ENCODE results near the gene CYTH3.
"Not testable (repeated sequence)": the region's sequence is repeated elsewhere in the genome, so short reads cannot be mapped to it uniquely, and the experiment has no call there.

Gene CYTH3

GRCh38 chr7:6272481-6273323 lies at the start of gene CYTH3:
Gene CYTH3 (minus strand): TSS chr7:6272624. CDS start chr7:6272507, 117 bp downstream.
- DNase-seq (ENCODE audit: low read depth) = peak; percentile 56

GRCh38 chr7:6320791-6321190 lies 48.4 kb upstream of the CYTH3 start:
- DNase-seq (ENCODE audit: low read depth) = no peak

GRCh38 chr7:6317797-6318438 lies 45.5 kb upstream of the CYTH3 start:
- DNase-seq (ENCODE audit: low read depth) = peak; percentile 63

- no peak for DNase-seq (ENCODE audit: low read depth)
Measured at GRCh38 chr7:6316226-6316625, 43.8 kb upstream of the CYTH3 start.

- DNase-seq (ENCODE audit: low read depth) = no peak
Measured at GRCh38 chr7:6315746-6316145, 43.3 kb upstream of the CYTH3 start.

- DNase-seq (ENCODE audit: low read depth) = no peak
Measured at GRCh38 chr7:6310271-6310993, 38.0 kb upstream of the CYTH3 start.

GRCh38 chr7:6307762-6308161 lies 35.3 kb upstream of the CYTH3 start:
- DNase-seq (ENCODE audit: low read depth) = no peak

GRCh38 chr7:6306471-6306870 lies 34.0 kb upstream of the CYTH3 start:
- peak; percentile 54 for DNase-seq (ENCODE audit: low read depth)

- DNase-seq (ENCODE audit: low read depth) = no peak
Measured at GRCh38 chr7:6305330-6305729, 32.9 kb upstream of the CYTH3 start.

- not testable (repeated sequence) for DNase-seq (ENCODE audit: low read depth)
Measured at GRCh38 chr7:6301446-6301845, 29.0 kb upstream of the CYTH3 start.

- DNase-seq (ENCODE audit: low read depth) = no peak
Measured at GRCh38 chr7:6299774-6300173, 27.4 kb upstream of the CYTH3 start.

GRCh38 chr7:6294839-6295238 lies 22.4 kb upstream of the CYTH3 start:
- no peak for DNase-seq (ENCODE audit: low read depth)

GRCh38 chr7:6293202-6293601 lies 20.8 kb upstream of the CYTH3 start:
- no peak for DNase-seq (ENCODE audit: low read depth)

GRCh38 chr7:6291941-6292340 lies 19.5 kb upstream of the CYTH3 start:
- not testable (repeated sequence) for DNase-seq (ENCODE audit: low read depth)

GRCh38 chr7:6291531-6291930 lies 19.1 kb upstream of the CYTH3 start:
- no peak for DNase-seq (ENCODE audit: low read depth)

GRCh38 chr7:6290319-6290741 lies 17.9 kb upstream of the CYTH3 start:
- no peak for DNase-seq (ENCODE audit: low read depth)

- DNase-seq (ENCODE audit: low read depth) = no peak
Measured at GRCh38 chr7:6288270-6288860, 15.9 kb upstream of the CYTH3 start.

- DNase-seq (ENCODE audit: low read depth) = no peak
Measured at GRCh38 chr7:6286486-6286885, 14.1 kb upstream of the CYTH3 start.

GRCh38 chr7:6284461-6285360 lies 12.3 kb upstream of the CYTH3 start:
- DNase-seq (ENCODE audit: low read depth) = no peak

- DNase-seq (ENCODE audit: low read depth) = peak; percentile 51
Measured at GRCh38 chr7:6284055-6284400, 11.6 kb upstream of the CYTH3 start.

GRCh38 chr7:6283391-6284054 lies 11.1 kb upstream of the CYTH3 start:
- DNase-seq (ENCODE audit: low read depth) = peak; percentile 65
